ENCODE data around the gene CAPN8. TPM values are rescaled to one million over a fixed set of nuclear protein-coding genes. Genes with fewer than 3 reads are reported as not detected.

Gene CAPN8
- total RNA-seq: not detected

GRCh38 chr1:223665592-223666312 is at the start of gene CAPN8:
Gene CAPN8 (minus strand): TSS chr1:223665701. CDS start chr1:223665646, 55 bp downstream.
- Mint-ChIP-seq H3K9me3 (ENCODE audit: low read depth) (no peaks in the 10 kb centered on the region), H3K4me1 (no peaks in the 10 kb centered on the region), H3K4me3 (no peak within 1 kb of the TSS), H3K27me3 (peaks cover 3% of the 10 kb centered on the region), H3K36me3 (ENCODE audit: low read depth) (no peaks in the 10 kb centered on the region), H3K27ac (no peak within 1 kb of the TSS)
- ATAC-seq (no peak), DNase-seq (no peak)
- intact Hi-C loops (cut with DNase I, micrococcal nuclease): no loop called here
- ChIA-PET CTCF (interaction anchor here (0.6 kb wide), 1 partner anchor 30 kb away, joined by 3 read pairs; no protein-coding TSS in a partner anchor), POLR2A (no interaction called here)

- H3K36me3 Mint-ChIP-seq (ENCODE audit: low read depth): peaks cover 18% of the 10 kb centered on the region
- intact Hi-C loops (cut with DNase I, micrococcal nuclease): loop anchor here (5.0 to 10.0 kb wide), 4 partner anchors 32 to 782 kb away; partner anchors contain the start of genes DEGS1 (in 1 of the 2) and WDR26 (in 1 of the 2)
- peak overlapping the region; percentile 52 for H3K27ac Mint-ChIP-seq
- H3K27me3 Mint-ChIP-seq: no peaks in the 10 kb centered on the region
- H3K4me1 Mint-ChIP-seq: peaks cover 68% of the 10 kb centered on the region
- no peaks in the 10 kb centered on the region for H3K9me3 Mint-ChIP-seq (ENCODE audit: low read depth)
- DNase-seq (no peak), ATAC-seq (no peak)
- H3K4me3 Mint-ChIP-seq: peak overlapping the region; percentile 4
- ChIA-PET CTCF (interaction anchor here (2.3 kb wide), 1 partner anchor 34 kb away, joined by 7 read pairs; no protein-coding TSS in a partner anchor), POLR2A (no interaction called here)
Measured at GRCh38 chr1:223714849-223715603, 49.5 kb upstream of the CAPN8 start.

DNA sequence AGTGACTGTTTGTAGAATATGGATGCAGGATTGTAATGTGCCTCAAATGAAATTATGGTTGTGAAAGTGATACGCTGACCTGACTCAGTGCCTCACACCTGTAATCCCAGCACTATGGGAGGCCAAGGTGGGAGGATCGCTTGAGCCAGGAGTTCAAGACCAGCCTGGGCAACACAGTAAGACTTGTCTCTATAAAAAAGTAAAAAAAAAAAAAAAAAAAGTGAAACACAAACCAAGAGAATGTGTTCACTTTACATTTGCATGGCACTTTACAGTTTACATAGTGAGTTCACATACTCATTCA is 48.9 kb upstream of the CAPN8 start:
- intact Hi-C loops (cut with DNase I, micrococcal nuclease): loop anchor here (5.0 to 10.0 kb wide), 4 partner anchors 33 to 783 kb away; partner anchors contain the start of genes DEGS1 (in 1 of the 2) and WDR26 (in 1 of the 2)

GRCh38 chr1:223713546-223714420 is 48.3 kb upstream of the CAPN8 start:
- DNase-seq (no peak), ATAC-seq (peak; percentile 3)
- POLR2A ChIA-PET: no interaction called here
- CTCF ChIA-PET: interaction anchor here (2.1 kb wide), 1 partner anchor 36 kb away, joined by 10 read pairs; no protein-coding TSS in a partner anchor
- peak overlapping the region; percentile 82 for H3K27ac Mint-ChIP-seq
- H3K4me1 Mint-ChIP-seq: peaks cover 68% of the 10 kb centered on the region
- peaks cover 8% of the 10 kb centered on the region for H3K36me3 Mint-ChIP-seq (ENCODE audit: low read depth)
- intact Hi-C loops (cut with DNase I, micrococcal nuclease): loop anchor here (1.0 to 10.0 kb wide), 5 partner anchors 13 to 784 kb away; partner anchors contain the start of genes DEGS1 (in 1 of the 2) and WDR26 (in 1 of the 2)
- H3K4me3 Mint-ChIP-seq: peak overlapping the region; percentile 80
- no peaks in the 10 kb centered on the region for H3K27me3 Mint-ChIP-seq
- no peaks in the 10 kb centered on the region for H3K9me3 Mint-ChIP-seq (ENCODE audit: low read depth)

More for the DNA sequence above, 48.9 kb upstream of the CAPN8 start:
- H3K27me3 Mint-ChIP-seq: no peaks in the 10 kb centered on the region
- no peaks in the 10 kb centered on the region for H3K9me3 Mint-ChIP-seq (ENCODE audit: low read depth)
- peak overlapping the region; percentile 80 for H3K4me3 Mint-ChIP-seq
- H3K27ac Mint-ChIP-seq: peak overlapping the region; percentile 82
- peaks cover 68% of the 10 kb centered on the region for H3K4me1 Mint-ChIP-seq
- no peak for DNase-seq
- CTCF ChIA-PET: no interaction called here
- POLR2A ChIA-PET: no interaction called here
- peaks cover 12% of the 10 kb centered on the region for H3K36me3 Mint-ChIP-seq (ENCODE audit: low read depth)
- no peak for ATAC-seq

- Mint-ChIP-seq H3K4me1 (peaks cover 62% of the 10 kb centered on the region), H3K4me3 (peak overlapping the region; percentile 80), H3K36me3 (ENCODE audit: low read depth) (peaks cover 2% of the 10 kb centered on the region), H3K9me3 (ENCODE audit: low read depth) (no peaks in the 10 kb centered on the region), H3K27ac (peak overlapping the region; percentile 82), H3K27me3 (no peaks in the 10 kb centered on the region)
- ChIA-PET CTCF (interaction anchor here (0.6 to 2.1 kb wide), 4 partner anchors 10 to 202 kb away, joined by 3 to 10 read pairs (median 4); no protein-coding TSS in a partner anchor), POLR2A (no interaction called here)
- DNase-seq: peak; percentile 60
- ATAC-seq: peak; percentile 33
- intact Hi-C loops (cut with DNase I, micrococcal nuclease): loop anchor here (1.0 to 10.0 kb wide), 6 partner anchors 13 to 784 kb away; partner anchors contain the start of genes DEGS1 (in 1 of the 2) and WDR26 (in 1 of the 2)
Measured at GRCh38 chr1:223712850-223713474, 47.5 kb upstream of the CAPN8 start.

DNA sequence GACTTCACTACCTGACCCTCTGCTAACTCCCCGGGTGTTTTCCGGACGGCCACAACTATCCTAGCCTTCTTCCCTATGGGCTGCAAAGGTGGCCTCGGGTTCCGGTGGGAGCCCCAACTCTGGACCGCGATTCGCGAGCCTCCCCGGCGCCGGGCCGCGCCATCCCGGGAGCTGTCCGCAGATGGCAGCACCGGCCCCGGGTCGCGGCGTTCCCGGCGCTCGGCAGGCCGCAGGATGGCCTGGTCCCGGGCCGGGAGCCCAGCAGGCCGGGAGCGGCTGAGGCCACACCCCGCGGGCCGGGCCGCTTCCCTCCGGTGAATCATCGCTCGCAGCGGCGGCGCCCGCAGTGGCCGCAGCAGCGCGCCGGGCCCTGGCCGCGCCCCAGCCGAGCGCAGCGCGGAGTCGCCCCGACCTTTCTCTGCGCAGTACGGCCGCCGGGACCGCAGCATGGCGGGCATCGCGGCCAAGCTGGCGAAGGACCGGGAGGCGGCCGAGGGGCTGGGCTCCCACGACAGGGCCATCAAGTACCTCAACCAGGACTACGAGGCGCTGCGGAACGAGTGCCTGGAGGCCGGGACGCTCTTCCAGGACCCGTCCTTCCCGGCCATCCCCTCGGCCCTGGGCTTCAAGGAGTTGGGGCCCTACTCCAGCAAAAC is 46.8 kb upstream of the CAPN8 start, which contains the start of gene CAPN2:
Gene CAPN2 (plus strand): TSS at position 346 of the 656 bp plus-strand sequence. CDS start 102 bp downstream, at position 448.
- ATAC-seq: peak; percentile 47
- CTCF ChIA-PET: interaction anchor here (0.6 to 2.1 kb wide), 6 partner anchors 8 to 203 kb away, joined by 3 to 10 read pairs (median 4); no protein-coding TSS in a partner anchor
- Mint-ChIP-seq H3K36me3 (ENCODE audit: low read depth) (peaks cover 2% of the 10 kb centered on the region), H3K27ac (peak within 1 kb of the TSS; percentile 82), H3K9me3 (ENCODE audit: low read depth) (no peaks in the 10 kb centered on the region), H3K4me3 (peak within 1 kb of the TSS; percentile 80), H3K27me3 (no peaks in the 10 kb centered on the region), H3K4me1 (peaks cover 62% of the 10 kb centered on the region)
- intact Hi-C loops (cut with DNase I, micrococcal nuclease): loop anchor here (1.0 to 10.0 kb wide), 6 partner anchors 14 to 785 kb away; partner anchors contain the start of genes DEGS1 (in 1 of the 2) and WDR26 (in 1 of the 2)
- POLR2A ChIA-PET: no interaction called here
- peak; percentile 76 for DNase-seq

- H3K9me3 Mint-ChIP-seq (ENCODE audit: low read depth): no peaks in the 10 kb centered on the region
- intact Hi-C loops (cut with DNase I, micrococcal nuclease): loop anchor here (1.0 to 10.0 kb wide), 6 partner anchors 15 to 786 kb away; partner anchors contain the start of genes DEGS1 (in 1 of the 2) and WDR26 (in 1 of the 2)
- no peak for ATAC-seq
- no peak for DNase-seq
- H3K27ac Mint-ChIP-seq: peak overlapping the region; percentile 47
- peak overlapping the region; percentile 47 for H3K4me3 Mint-ChIP-seq
- peaks cover 59% of the 10 kb centered on the region for H3K4me1 Mint-ChIP-seq
- ChIA-PET CTCF (interaction anchor here (0.6 to 2.1 kb wide), 4 partner anchors 9 to 38 kb away, joined by 3 to 10 read pairs (median 4); no protein-coding TSS in a partner anchor), POLR2A (no interaction called here)
- H3K36me3 Mint-ChIP-seq (ENCODE audit: low read depth): no peaks in the 10 kb centered on the region
- H3K27me3 Mint-ChIP-seq: no peaks in the 10 kb centered on the region
Measured at GRCh38 chr1:223711747-223712193, 46.3 kb upstream of the CAPN8 start.

DNA sequence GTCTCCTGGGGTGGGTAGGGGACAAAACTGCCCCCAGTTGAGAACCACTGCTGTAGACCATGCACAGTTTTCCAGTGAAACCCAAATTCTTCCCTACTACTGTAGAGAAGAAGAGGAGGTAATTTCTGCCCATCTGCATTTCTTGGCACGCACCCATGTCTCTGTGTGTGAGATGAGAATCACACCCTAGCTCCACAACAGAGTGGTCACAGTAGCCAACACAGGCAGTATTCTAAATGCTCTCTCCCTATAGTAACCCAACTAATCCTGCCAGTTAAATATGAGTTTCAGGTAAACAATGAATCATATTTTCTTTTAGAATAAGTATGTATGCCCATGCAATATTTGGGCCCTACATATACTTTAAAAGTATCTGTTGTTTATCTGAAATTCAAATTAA is 45.7 kb upstream of the CAPN8 start:
- Mint-ChIP-seq H3K4me1 (peaks cover 56% of the 10 kb centered on the region), H3K27me3 (no peaks in the 10 kb centered on the region), H3K36me3 (ENCODE audit: low read depth) (no peaks in the 10 kb centered on the region), H3K4me3 (no peak overlapping the region), H3K27ac (no peak overlapping the region), H3K9me3 (ENCODE audit: low read depth) (no peaks in the 10 kb centered on the region)
- ChIA-PET POLR2A (no interaction called here), CTCF (interaction anchor here (0.9 to 1.9 kb wide), 5 partner anchors 9 to 41 kb away, joined by 3 to 9 read pairs (median 5); no protein-coding TSS in a partner anchor)
- DNase-seq (no peak), ATAC-seq (no peak)
- intact Hi-C loops (cut with DNase I, micrococcal nuclease): loop anchor here (5.0 to 10.0 kb wide), 4 partner anchors 36 to 786 kb away; partner anchors contain the start of genes DEGS1 (in 1 of the 2) and WDR26 (in 1 of the 2)

- Mint-ChIP-seq H3K4me1 (peaks cover 49% of the 10 kb centered on the region), H3K4me3 (no peak overlapping the region), H3K36me3 (ENCODE audit: low read depth) (no peaks in the 10 kb centered on the region), H3K27me3 (no peaks in the 10 kb centered on the region), H3K27ac (no peak overlapping the region), H3K9me3 (ENCODE audit: low read depth) (no peaks in the 10 kb centered on the region)
- ChIA-PET POLR2A (no interaction called here), CTCF (interaction anchor here (0.6 to 1.7 kb wide), 5 partner anchors 12 to 41 kb away, joined by 3 to 9 read pairs (median 3); no protein-coding TSS in a partner anchor)
- no peak for DNase-seq
- intact Hi-C loops (cut with DNase I, micrococcal nuclease): loop anchor here (5.0 to 10.0 kb wide), 4 partner anchors 37 to 787 kb away; partner anchors contain the start of genes DEGS1 (in 1 of the 2) and WDR26 (in 1 of the 2)
- ATAC-seq: no peak
Measured at GRCh38 chr1:223710179-223711133, 45.0 kb upstream of the CAPN8 start.

Measured in activated CD4-positive, alpha-beta T cell treated with anti-CD3 and anti-CD28 coated beads for 36 hours (primary cell).